HCT116 (cell line): ENCODE results near the gene LLGL2. TPM values are rescaled to one million over a fixed set of nuclear protein-coding genes. Genes with fewer than 3 reads are reported as not detected.

Source experiments
- ATAC-seq: fragments of 200-7000 bp; cut with Tn5 transposase; 2 replicates; pipeline ENCODE4 v1.9.1; 2020; ENCODE audit warnings: mild to moderate bottlenecking, moderate library complexity
- BruUV-seq: library from RNA; stranded (reverse); fragments of 400-500 nt; replicated peaks from 2 replicates; lab custom pipeline; 2021; lab: Mats Ljungman, UMichigan
- CTCF ChIA-PET: fragments of 300-600 bp; sonication (Branson Sonifier 250); formaldehyde crosslinking; loops from one replicate; lab custom pipeline; 2021; ENCODE audit warnings: antibody characterized with exemption; lab: Charles Lee
- POLR2A ChIA-PET: fragments of 300-600, 350-600 bp; sonication (Branson Sonifier 250); formaldehyde crosslinking; loops from one replicate; lab custom pipeline; 2021; ENCODE audit warnings: antibody characterized with exemption; lab: Charles Lee
- RAD21 ChIA-PET, 2 experiments: fragments of 300-600 bp; sonication (Branson Sonifier 250); formaldehyde crosslinking; loops; one replicate each; lab custom pipeline; 2023; ENCODE audit warnings: low total read pairs in 2 of 2; ENCODE audit not compliant: uncharacterized antibody in 2 of 2, unreplicated experiment in 2 of 2, low non-redundant PET in 1 of 2; lab: Charles Lee
- DNase-seq: peaks from one replicate; pipeline ENCODE4 v3.0.0-alpha.2; 2010; ENCODE audit warnings: low read depth, low spot score
- H2AFZ ChIP-seq: fragments of 200-600 bp; shearing (Covaris generic), sonication (generic); 2 replicates; pipeline ENCODE4 v1.6.1; 2017; ENCODE audit warnings: low read depth, mixed run types, mixed read lengths, antibody characterized with exemption, low read length; ENCODE audit not compliant: poor library complexity, severe bottlenecking
- H3K27ac ChIP-seq: 2 replicates; pipeline ENCODE4 v1.5.1; 2012; ENCODE audit warnings: low read depth, low read length
- H3K27me3 ChIP-seq: fragments of 200-600 bp; sonication (generic); 2 replicates; pipeline ENCODE4 v1.6.1; 2016; ENCODE audit warnings: mixed run types, low read length, mixed read lengths; ENCODE audit not compliant: insufficient read depth
- H3K36me3 ChIP-seq, 2 experiments: fragments of 200-500 bp in 1 of 2; fragments of 200-600 bp in 1 of 2; sonication (Bioruptor generic) in 1 of 2; sonication (generic) in 1 of 2; 2 replicates each; pipeline versions ENCODE4 v1.5.1 to v1.6.1; 2014 to 2016; ENCODE audit warnings: low read length in 2 of 2, inconsistent platforms in 1 of 2, mixed read lengths in 1 of 2, mixed run types in 1 of 2; ENCODE audit not compliant: insufficient read depth in 2 of 2, control insufficient read depth in 1 of 2
- H3K4me1 ChIP-seq, 2 experiments: fragments of 200-600 bp in 1 of 2; sonication (generic) in 1 of 2; 2 replicates each; pipeline versions ENCODE4 v1.5.1 to v1.6.1; 2012 to 2017; ENCODE audit warnings: low read length in 2 of 2, inconsistent platforms in 1 of 2, mild to moderate bottlenecking in 1 of 2, mixed read lengths in 1 of 2, mixed run types in 1 of 2, moderate library complexity in 1 of 2; ENCODE audit not compliant: insufficient read depth in 2 of 2, control insufficient read depth in 1 of 2
- H3K4me2 ChIP-seq: fragments of 200-600 bp; sonication (generic); 2 replicates; pipeline ENCODE4 v1.6.1; 2017; ENCODE audit warnings: mixed run types, low read length, mixed read lengths
- H3K4me3 ChIP-seq, 2 experiments: fragments of 200-600 bp in 1 of 2; sonication (generic) in 1 of 2; replicated peaks in 1 of 2; 2 replicates each; pipeline ENCODE4 v1.5.1; 2011 to 2016; ENCODE audit warnings: low read length in 2 of 2, control low read depth in 1 of 2, low read depth in 1 of 2, mild to moderate bottlenecking in 1 of 2, mixed read lengths in 1 of 2, mixed run types in 1 of 2
- H3K79me2 ChIP-seq: fragments of 200-600 bp; sonication (generic); 2 replicates; pipeline ENCODE4 v1.6.1; 2017; ENCODE audit warnings: mild to moderate bottlenecking, mixed run types, low read length, moderate library complexity, mixed read lengths; ENCODE audit not compliant: insufficient read depth
- H3K9ac ChIP-seq: fragments of 200-600 bp; sonication (generic); 2 replicates; pipeline ENCODE4 v1.6.1; 2016; ENCODE audit warnings: low read length, mixed read lengths
- H3K9me2 ChIP-seq: fragments of 200-600 bp; sonication (generic), shearing (Covaris generic); 2 replicates; pipeline ENCODE4 v1.6.1; 2017; ENCODE audit warnings: mixed run types, mild to moderate bottlenecking, moderate library complexity; ENCODE audit not compliant: insufficient read depth
- H3K9me3 ChIP-seq, 2 experiments: fragments of 200-500 bp in 1 of 2; fragments of 200-600 bp in 1 of 2; sonication (Bioruptor generic) in 1 of 2; sonication (generic) in 1 of 2; 2 replicates each; pipeline ENCODE4 v1.6.1; 2014 to 2017; ENCODE audit warnings: low read length in 2 of 2, mixed read lengths in 2 of 2, inconsistent platforms in 1 of 2, low read depth in 1 of 2, mild to moderate bottlenecking in 1 of 2, mixed run types in 1 of 2, moderate library complexity in 1 of 2; ENCODE audit not compliant: control insufficient read depth in 1 of 2, insufficient read depth in 1 of 2
- H4K20me1 ChIP-seq: fragments of 200-600 bp; sonication (generic), shearing (Covaris generic); 2 replicates; pipeline ENCODE4 v1.6.1; 2017; ENCODE audit warnings: mixed run types, mild to moderate bottlenecking, moderate library complexity; ENCODE audit not compliant: insufficient read depth
- ATF3 ChIP-seq: IDR thresholded peaks from 2 replicates; pipeline ENCODE4 v1.6.1; 2012
- CTCF ChIP-seq, 3 experiments: fragments of 200-600 bp in 1 of 3; sonication (generic) in 1 of 3; IDR thresholded peaks in 2 of 3; conservative IDR thresholded peaks in 1 of 3; 2 replicates each; pipeline ENCODE4 v1.5.1; 2012 to 2017; ENCODE audit warnings: low read depth in 2 of 3, low read length in 2 of 3, antibody characterized with exemption in 1 of 3, borderline replicate concordance in 1 of 3, control low read depth in 1 of 3, mild to moderate bottlenecking in 1 of 3, mixed read lengths in 1 of 3, mixed run types in 1 of 3, moderate library complexity in 1 of 3; ENCODE audit not compliant: insufficient read depth in 1 of 3
- EGR1 ChIP-seq: IDR thresholded peaks from 2 replicates; pipeline ENCODE4 v1.6.1; 2012; ENCODE audit warnings: low read depth
- EZH2 ChIP-seq: fragments of 200-600 bp; sonication (generic); IDR thresholded peaks from 2 replicates; pipeline ENCODE4 v1.6.1; 2017; ENCODE audit warnings: antibody characterized with exemption, mixed run types
- EZH2phosphoT487 ChIP-seq: fragments of 200-600 bp; IDR thresholded peaks from 2 replicates; pipeline ENCODE4 v1.6.1; 2018; ENCODE audit warnings: antibody characterized with exemption, borderline replicate concordance
- MAX ChIP-seq: IDR thresholded peaks from 2 replicates; pipeline ENCODE4 v1.6.1; 2012
- POLR2A ChIP-seq: IDR thresholded peaks from 2 replicates; pipeline ENCODE4 v1.7.0; 2011; ENCODE audit warnings: borderline replicate concordance; ENCODE audit not compliant: insufficient read depth, insufficient read length; ENCODE audit errors: extremely low read depth
- REST ChIP-seq: IDR thresholded peaks from 2 replicates; pipeline ENCODE4 v1.6.1; 2012; ENCODE audit warnings: low read depth
- SIN3A ChIP-seq: IDR thresholded peaks from 2 replicates; pipeline ENCODE4 v1.6.1; 2012; ENCODE audit warnings: low read depth
- SP1 ChIP-seq: IDR thresholded peaks from 2 replicates; pipeline ENCODE4 v1.6.1; 2012; ENCODE audit warnings: low read depth
- SRF ChIP-seq: IDR thresholded peaks from 2 replicates; pipeline ENCODE4 v1.6.1; 2012; ENCODE audit warnings: low read depth
- YY1 ChIP-seq: IDR thresholded peaks from 2 replicates; pipeline ENCODE4 v1.6.1; 2011; ENCODE audit warnings: low read length, low read depth, moderate library complexity, mild to moderate bottlenecking; ENCODE audit not compliant: insufficient replicate concordance; ENCODE audit errors: extremely low read depth
- ZBTB33 ChIP-seq: IDR thresholded peaks from 2 replicates; pipeline ENCODE4 v1.6.1; 2011; ENCODE audit warnings: mild to moderate bottlenecking, low read length, moderate library complexity; ENCODE audit not compliant: insufficient replicate concordance; ENCODE audit errors: extremely low read depth
- ZFX ChIP-seq: fragments of 450-650 bp; IDR thresholded peaks from 2 replicates; pipeline ENCODE4 v1.6.1; 2017
- intact Hi-C: fragments of 100-400 bp; cut with micrococcal nuclease; formaldehyde crosslinking; loops from 2 replicates; pipeline ENCODE4 v1.10.0; 2022
- total RNA-seq: library from RNA; stranded (reverse); gene quantifications from one replicate; pipeline ENCODE4 v1.2.1, GENCODE V29; 2021; ENCODE audit not compliant: unreplicated experiment

LLGL2 gene
- total RNA-seq, 1 experiment from 2014 or later: 209 TPM

GRCh38 chr17:75574404-75575036 is 49.0 kb downstream of the LLGL2 start:
- Histone ChIP-seq H2AFZ (no peak overlapping the region), H3K9me2 (no peaks in the 10 kb centered on the region), H3K36me3 (peaks cover 3 to 8% of the 10 kb centered on the region in 2 experiments; a peak in 2 of 4 replicates), H3K4me2 (no peak overlapping the region), H3K9me3 (no peaks in the 10 kb centered on the region), H3K27me3 (no peaks in the 10 kb centered on the region), H4K20me1 (no peaks in the 10 kb centered on the region), H3K79me2 (no peaks in the 10 kb centered on the region), H3K27ac (no peak overlapping the region), H3K4me3 (no peak overlapping the region), H3K9ac (no peak overlapping the region), H3K4me1 (peaks cover 9% of the 10 kb centered on the region in 2 experiments; a peak in 2 of 4 replicates)
- ChIA-PET POLR2A (no interaction called here), RAD21 (no interaction called here), CTCF (no interaction called here)
- no peak for ATAC-seq
- DNase-seq: no peak
- TF ChIP-seq REST (no peak), CTCF (IDR thresholded peaks at IDR 0.05 in 2 of 3, conservative IDR thresholded peaks at IDR 0.05 in 1 of 3; ENCODE audit: borderline replicate concordance in 1 of 3, insufficient read depth in 1 of 3, low read depth in 2 of 3, low read length in 2 of 3) (no peak), SIN3A (no peak), ZBTB33 (no peak), SP1 (no peak), ZFX (no peak), MAX (no peak), ATF3 (no peak), EZH2 (no peak), SRF (no peak), EGR1 (no peak), POLR2A (no peak), EZH2phosphoT487 (no peak), YY1 (no peak)
- BruUV-seq: TSS peak; percentile 48
- intact Hi-C loops: no loop called here
